GM12878 (cell line): Measurements from ENCODE around the gene SLC6A20.

Experiments used
- BCLAF1 ChIP-seq: fragments of 450-650 bp; IDR thresholded peaks from 2 replicates; pipeline ENCODE4 v1.6.1; 2017; ENCODE audit warnings: antibody characterized with exemption, mild to moderate bottlenecking, moderate library complexity
- CTCF ChIP-seq, 3 experiments: IDR thresholded peaks in 2 of 3; conservative IDR thresholded peaks in 1 of 3; 2 replicates each; pipeline ENCODE4 v1.5.1; 2011; ENCODE audit warnings: low read depth in 3 of 3, low read length in 3 of 3, mild to moderate bottlenecking in 3 of 3, control low read depth in 2 of 3, moderate library complexity in 2 of 3, inconsistent platforms in 1 of 3, mixed read lengths in 1 of 3; ENCODE audit not compliant: control insufficient read depth in 2 of 3, insufficient read depth in 1 of 3; ENCODE audit errors: extremely low read depth in 1 of 3
- RAD51 ChIP-seq: fragments of 450-650 bp; IDR thresholded peaks from 2 replicates; pipeline ENCODE4 v1.6.1; 2016; ENCODE audit warnings: moderate library complexity, mild to moderate bottlenecking, inconsistent platforms
- RCOR1 ChIP-seq: conservative IDR thresholded peaks from 2 replicates; pipeline ENCODE4 v1.6.1; 2012; ENCODE audit warnings: low read depth, low read length, improper control_type of control experiment
- SMAD1 ChIP-seq: fragments of 450-650 bp; IDR thresholded peaks from 2 replicates; pipeline ENCODE4 v1.6.1; 2018; ENCODE audit warnings: mild to moderate bottlenecking, low read depth; ENCODE audit not compliant: partially characterized antibody
- TCF3 ChIP-seq: IDR thresholded peaks from 2 replicates; pipeline ENCODE4 v1.6.1; 2012; ENCODE audit warnings: low read depth, mild to moderate bottlenecking, low read length, borderline replicate concordance; ENCODE audit not compliant: insufficient read depth
- TF ChIP-seq, protein P1 (sequence below): IDR thresholded peaks from 2 replicates; pipeline ENCODE4 v1.6.1; 2011; ENCODE audit warnings: low read depth, low read length, improper control_type of control experiment, borderline replicate concordance

DNA sequence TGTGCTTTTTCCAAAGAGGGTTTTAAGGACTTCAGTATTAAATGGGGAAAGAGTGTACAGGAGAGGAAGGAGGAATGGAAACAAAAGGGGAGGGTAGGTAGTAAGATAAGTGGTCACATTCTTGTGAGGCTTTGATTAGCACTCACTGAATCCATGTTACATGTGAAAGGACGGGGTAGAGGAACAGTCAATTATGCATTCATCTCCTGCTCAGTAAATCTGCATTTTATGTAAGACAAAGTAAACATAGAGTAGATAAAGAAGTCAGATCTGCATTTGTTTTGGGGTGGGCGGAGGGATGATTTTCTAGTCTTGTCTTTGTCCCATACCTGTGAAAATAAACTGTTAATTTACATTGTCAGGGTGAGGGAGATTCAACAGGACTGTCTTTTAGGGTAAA, 56.3 kb downstream of the SLC6A20 start:
- TF ChIP-seq, protein P1, sequence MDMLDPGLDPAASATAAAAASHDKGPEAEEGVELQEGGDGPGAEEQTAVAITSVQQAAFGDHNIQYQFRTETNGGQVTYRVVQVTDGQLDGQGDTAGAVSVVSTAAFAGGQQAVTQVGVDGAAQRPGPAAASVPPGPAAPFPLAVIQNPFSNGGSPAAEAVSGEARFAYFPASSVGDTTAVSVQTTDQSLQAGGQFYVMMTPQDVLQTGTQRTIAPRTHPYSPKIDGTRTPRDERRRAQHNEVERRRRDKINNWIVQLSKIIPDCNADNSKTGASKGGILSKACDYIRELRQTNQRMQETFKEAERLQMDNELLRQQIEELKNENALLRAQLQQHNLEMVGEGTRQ = no peak
- TF ChIP-seq CTCF (IDR thresholded peaks at IDR 0.05 in 2 of 3, conservative IDR thresholded peaks at IDR 0.05 in 1 of 3; ENCODE audit: control insufficient read depth in 2 of 3, extremely low read depth in 1 of 3, insufficient read depth in 1 of 3, low read depth in 3 of 3, low read length in 3 of 3) (no peak), SMAD1 (no peak), TCF3 (no peak), RCOR1 (no peak), BCLAF1 (no peak), RAD51 (no peak)
